Kidney tubule cell (primary cell): ENCODE results near the gene WBP1L.
A peak's percentile ranks its signal among the peaks of the same experiment; 100 is the strongest.
"Not testable (repeated sequence)": the region's sequence is repeated elsewhere in the genome, so short reads cannot be mapped to it uniquely, and the experiment has no call there.

Experiments
- DNase-seq: peaks from one replicate; pipeline ENCODE4 v3.0.0-alpha.2; 2018; ENCODE audit warnings: low spot score

Gene WBP1L

GRCh38 chr10:102811346-102811745 lies 67.6 kb downstream of the WBP1L start:
- DNase-seq = no peak

GRCh38 chr10:102812231-102812876 lies 68.6 kb downstream of the WBP1L start:
- DNase-seq = no peak

DNA sequence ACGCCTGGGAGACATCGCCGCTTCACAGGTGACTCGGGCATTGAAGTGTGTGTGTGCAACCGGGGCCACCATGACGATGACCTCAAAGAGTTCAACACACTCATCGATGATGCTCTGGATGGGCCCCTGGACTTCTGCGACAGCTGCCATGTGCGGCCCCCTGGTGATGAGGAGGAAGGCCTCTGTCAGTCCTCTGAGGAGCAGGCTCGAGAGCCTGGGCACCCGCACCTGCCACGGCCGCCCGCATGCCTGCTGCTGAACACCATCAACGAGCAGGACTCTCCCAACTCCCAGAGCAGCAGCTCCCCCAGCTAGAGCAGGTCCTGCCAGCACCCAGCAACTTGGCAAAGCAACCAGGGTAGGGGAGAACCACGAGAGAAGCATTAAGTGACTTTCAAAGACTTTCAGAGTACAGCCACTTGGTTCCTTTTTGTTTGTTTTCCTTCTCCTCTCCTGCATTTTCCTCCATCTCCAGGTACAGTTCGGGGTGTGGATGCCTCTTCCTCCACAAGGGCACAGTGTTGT lies 69.3 kb downstream of the WBP1L start:
- DNase-seq = no peak

DNA sequence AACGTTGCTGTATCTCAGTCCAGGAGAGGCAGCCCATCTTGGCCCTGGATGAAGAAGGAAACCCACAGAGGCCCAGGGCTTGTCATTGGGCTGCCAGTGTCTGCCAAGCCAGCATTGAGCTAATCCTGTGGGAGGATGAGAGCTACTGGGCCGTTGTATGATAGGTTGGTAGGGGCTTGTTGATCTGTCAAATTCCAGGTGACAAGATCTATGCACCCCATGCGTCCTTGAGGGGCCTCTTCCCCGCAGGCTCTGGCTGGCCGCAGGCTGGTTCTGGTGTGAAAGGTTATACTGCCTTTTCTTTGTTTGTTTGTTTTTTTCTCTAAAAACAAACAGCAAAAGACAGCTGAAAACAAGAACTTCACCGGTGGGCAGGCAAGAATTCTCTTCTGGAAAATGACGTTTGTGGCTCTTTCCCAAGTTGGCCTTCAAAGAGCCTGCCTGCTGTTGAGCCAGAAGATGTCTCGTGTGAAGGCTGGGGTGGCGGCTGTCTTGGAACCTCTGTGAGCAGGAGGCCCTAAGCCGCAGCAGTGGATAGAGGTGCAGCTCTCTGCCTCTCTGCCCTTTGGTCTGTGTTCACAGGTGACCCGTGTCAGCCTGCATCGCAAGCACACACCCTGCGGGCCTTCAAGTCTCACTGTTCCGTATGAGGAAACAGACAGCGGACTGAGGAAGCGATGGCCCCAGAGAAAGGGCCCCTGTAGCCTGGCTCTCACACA lies 70.1 kb downstream of the WBP1L start:
- peak; percentile 40 for DNase-seq

- DNase-seq = peak; percentile 55
Observed at GRCh38 chr10:102814453-102814871, 70.7 kb downstream of the WBP1L start.

DNA sequence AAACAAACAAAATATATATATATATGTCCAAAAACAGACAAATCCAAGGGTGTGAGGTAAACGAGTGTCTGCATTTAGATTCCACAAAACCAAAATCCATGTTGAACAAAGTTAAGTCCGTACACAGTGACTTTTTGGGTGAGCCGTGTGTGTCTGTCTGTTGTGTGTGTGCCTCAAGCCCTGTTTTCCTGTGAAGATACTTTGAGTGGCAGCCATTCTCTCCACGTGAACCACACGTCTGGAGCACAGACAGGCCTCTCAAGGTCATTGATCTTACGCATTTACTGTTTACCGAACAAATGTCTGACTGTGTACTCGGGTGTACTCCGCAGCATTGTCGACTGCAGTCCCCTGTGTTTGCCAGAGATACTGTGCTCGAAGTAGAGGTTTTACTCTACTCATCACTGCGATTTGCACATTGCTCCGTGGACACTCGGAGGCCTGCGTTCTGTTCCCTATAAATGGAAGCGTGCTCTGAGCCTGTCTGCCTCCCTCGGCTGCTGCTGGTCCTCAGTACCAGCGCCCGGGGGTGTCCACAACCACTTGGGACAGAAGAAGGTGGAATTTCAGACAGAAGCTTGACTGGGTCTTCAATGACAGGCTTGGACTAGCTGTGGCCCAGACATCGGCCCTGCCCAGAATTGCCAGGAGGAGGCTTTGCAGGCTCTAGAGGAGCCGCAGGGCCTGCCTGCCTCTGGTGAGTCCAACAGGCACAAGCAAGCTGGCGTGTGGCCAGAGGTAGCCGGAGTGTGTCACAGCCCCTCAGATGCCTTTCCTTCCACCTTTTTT lies 71.3 kb downstream of the WBP1L start:
- DNase-seq = peak; percentile 53

GRCh38 chr10:102815790-102816549 lies 72.2 kb downstream of the WBP1L start:
- DNase-seq = peak; percentile 13

DNA sequence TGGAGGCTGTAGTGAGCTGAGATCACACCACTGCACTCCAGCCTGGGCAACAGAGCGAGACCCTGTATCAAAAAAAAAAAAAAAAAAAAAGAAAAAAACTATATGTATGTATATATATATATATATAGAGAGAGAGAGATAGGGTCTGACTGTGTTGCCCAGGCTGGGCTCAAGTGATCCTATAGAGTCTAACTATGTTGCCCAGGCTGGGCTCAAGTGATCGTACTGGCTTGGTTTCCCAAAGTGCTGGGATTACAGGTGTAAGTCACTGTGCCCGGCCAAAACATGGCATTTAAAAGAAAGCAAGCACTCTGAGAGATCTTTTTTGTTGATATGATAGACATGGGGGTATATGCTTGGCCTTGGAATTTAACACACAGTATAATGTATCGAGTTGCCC lies 73.4 kb downstream of the WBP1L start:
- no peak for DNase-seq

- DNase-seq = no peak
Observed at GRCh38 chr10:102819054-102819453, 75.3 kb downstream of the WBP1L start.

DNA sequence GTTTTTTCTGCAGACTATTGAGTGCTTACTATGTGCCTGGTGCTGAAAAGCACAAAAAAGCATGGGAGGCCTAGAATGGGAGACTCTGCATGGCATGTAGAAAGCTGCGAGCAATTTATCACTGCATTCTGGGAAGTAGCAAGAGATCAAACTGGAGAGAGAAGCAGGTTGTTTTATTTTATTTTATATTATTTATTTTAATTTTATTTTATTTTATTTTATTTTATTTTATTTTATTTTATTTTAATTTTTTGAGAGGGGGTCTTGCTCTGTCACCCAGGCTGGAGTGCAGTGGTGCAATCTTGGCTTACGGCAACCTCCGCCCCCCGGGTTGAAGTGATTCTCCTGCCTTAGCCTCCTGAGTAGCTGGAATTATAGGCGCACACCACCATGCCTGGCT lies 76.3 kb downstream of the WBP1L start:
- DNase-seq = not testable (repeated sequence)

GRCh38 chr10:102822222-102822621 lies 78.5 kb downstream of the WBP1L start:
- DNase-seq = no peak

DNA sequence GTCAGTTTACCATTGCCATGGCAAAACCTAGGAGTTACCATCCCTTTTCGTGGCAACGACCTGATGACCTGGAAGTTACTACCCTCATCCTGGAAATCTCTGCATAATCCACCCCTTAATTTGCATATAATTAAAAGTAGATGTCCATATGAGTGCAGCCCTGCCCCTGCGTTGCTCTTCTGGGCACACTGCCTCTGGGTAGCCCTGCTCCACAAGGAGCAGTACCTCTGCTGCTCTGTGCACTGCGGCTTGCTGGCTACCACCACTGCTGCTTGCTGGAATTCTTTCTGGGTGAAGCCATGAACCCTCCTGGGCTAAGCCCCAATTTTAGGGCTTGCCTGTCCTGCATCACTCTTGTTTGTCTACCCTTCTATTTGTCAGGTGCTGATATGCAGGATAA lies 80.9 kb downstream of the WBP1L start:
- DNase-seq = no peak

DNA sequence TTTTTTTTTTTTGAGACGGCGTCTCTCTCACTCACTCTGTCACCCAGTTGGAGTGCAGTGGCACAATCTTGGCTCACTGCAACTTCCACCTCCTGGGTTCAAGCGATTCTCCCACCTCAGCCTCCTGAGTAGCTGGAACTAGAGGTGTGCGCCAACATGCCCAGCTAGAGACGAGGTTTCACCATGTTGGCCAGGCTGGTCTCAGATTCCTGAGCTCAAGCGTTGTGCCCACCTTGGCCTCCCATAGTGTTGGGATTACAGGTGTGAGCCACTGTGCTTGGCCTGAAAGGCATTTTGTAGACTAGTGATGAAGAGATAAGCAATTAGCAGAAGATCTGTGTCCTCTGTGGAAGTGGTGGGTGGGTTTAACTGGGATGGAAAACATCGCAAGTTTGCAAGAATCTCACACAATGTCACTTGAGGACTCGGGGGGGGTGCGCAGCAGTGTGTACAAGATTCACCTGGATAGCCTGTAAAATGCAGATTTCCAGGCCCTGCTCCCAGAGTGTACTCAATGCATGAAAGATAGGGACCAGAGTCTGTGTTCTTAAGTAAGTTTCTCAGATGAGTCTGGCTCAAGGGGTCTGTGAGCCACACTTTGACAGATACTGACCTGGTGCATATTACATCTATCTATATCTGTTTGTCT lies 82.5 kb downstream of the WBP1L start:
- DNase-seq = no peak

GRCh38 chr10:102827597-102827975 lies 83.8 kb downstream of the WBP1L start:
- no peak for DNase-seq

DNA sequence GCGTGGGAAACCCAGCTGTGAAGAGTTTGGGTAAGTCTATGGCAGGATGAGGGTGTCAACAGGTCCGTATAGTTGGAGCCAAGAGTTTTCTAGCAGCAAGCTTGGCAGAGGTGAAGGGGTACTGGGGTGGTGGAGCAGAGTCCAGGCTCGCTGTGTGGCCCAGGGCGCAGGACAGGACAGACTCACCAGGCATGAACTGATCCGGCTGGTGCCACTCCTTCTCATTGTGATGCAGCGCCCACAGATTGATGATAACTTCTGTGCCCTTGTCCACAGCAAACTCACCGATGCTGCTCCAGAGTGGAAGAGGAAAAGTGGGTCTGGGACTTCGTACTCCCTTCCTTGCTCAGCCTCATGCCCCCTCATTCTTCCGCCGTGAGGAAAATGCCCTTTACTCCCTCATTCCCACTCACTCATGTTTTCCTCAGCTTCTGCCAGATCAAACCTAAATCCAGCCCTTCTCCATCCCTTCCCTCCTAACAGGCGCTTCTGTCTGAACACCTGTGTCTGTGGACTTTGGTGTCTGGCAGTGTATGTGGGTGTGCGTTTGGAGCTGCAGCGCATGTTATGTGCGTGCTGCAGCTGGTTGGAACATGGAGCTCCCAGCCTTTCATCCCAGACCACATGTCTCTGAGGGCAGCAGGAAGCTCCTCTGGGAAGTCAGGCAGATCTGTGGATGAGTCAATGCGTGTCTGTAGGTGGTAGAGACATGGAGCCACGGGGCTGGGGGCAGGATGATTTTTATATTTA lies 87.7 kb downstream of the WBP1L start:
- peak; percentile 34 for DNase-seq

- DNase-seq = no peak
Observed at GRCh38 chr10:102832248-102832647, 88.5 kb downstream of the WBP1L start.

GRCh38 chr10:102832987-102833386 lies 89.2 kb downstream of the WBP1L start:
- DNase-seq = peak; percentile 20

DNA sequence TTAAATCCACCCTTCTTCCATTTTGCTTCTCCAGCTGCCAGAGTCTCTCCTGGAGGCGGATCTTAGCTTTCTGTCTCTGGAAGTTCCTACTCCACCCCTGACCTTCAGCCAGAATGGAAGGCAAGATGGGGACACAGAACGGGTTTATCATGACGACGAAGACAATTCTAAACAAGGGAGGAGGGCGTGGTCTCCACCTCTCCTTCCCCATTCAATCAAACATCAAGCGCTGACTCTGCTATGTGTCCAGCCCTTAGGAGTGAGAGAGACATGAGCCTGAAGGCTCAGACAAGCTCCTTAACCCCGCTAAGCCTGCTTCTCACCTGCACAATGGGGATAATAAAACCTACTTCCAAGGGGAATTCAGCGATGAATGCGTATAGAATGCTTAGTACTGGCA lies 90.4 kb downstream of the WBP1L start:
- DNase-seq = no peak

DNA sequence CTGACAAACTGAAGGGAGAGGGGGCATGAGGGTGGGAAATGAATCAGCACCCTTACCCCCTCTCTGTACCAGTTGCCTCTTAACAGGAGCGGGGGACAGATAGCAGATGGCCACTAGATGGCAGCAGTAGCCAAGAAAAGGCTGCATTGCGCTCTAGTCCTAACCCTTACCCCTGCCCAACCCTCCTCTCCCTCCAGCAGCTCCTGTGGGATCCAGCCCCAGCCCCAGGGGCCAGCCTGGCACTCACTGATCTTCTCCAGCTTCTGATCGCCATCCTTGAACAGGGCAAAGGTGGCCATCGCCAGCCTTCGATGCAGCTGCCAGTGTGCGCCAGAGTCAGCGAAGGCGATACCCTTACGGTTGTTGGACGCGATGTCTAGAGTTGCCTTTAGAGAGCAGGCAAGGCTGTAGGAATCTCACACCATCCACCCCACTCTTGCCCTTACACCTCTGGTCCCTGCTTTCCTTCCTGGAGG lies 91.3 kb downstream of the WBP1L start:
- DNase-seq = peak; percentile 72

DNA sequence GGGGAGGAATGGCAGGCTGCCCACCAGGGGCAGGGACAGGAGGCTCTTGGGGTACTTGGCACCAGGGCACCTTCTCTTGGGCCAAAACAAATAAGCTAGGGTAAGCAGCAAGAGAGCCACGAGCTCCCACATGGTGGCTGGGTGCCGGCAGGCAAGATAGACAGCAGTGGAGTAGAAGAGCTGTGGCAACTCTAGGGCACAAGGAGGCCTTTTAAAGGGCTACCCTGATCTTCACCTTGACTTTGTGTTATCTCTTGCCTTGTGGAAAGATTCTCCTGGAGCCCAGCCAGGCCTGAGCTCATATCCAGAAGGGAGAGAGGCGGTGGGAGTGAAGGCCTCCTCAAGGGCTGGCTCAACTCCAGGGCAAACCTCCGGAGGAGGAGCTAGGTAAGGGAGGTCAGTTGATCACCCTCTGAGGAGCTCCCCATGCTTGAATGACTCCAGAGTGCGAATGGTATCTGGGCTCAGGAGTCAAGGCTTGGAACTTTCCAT lies 93.5 kb downstream of the WBP1L start, which contains the start of gene CYP17A1:
Gene CYP17A1, minus strand, starts transcription at position 184 of the 492 bp plus-strand sequence. Its CDS starts 52 bp downstream, at position 132.
- DNase-seq = peak; percentile 87
